Embryonic facial prominence (tissue), 1 donor: ENCODE measurements around the gene PTGER4.
"Not testable (repeated sequence)": the region's sequence is repeated elsewhere in the genome, so short reads cannot be mapped to it uniquely, and the experiment has no call there.

ENCODE experiments used
- DNase-seq: peaks from one replicate; pipeline ENCODE4 v3.0.0-alpha.2; 2016; ENCODE audit errors: extremely low spot score

Gene PTGER4

DNA sequence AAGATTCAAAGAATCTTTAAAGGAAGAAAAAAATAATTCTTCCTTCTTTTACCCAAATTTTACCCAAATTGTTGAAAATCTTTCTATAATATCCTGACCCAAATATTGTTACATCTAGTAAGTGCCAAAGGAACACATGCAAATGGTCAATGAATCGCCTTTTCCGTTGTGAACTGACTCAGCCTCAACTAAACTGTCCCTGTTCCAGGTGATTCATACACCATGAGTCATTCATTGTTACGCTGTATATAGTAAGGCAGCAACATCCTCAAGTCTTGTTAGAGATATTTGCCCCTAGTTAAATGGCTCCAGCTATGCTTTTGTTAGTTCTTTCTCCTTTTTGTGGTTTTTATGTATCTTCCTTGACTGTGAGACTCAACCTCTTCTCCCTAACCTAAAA lies 9.7 kb downstream of the PTGER4 start:
- DNase-seq = no peak

DNA sequence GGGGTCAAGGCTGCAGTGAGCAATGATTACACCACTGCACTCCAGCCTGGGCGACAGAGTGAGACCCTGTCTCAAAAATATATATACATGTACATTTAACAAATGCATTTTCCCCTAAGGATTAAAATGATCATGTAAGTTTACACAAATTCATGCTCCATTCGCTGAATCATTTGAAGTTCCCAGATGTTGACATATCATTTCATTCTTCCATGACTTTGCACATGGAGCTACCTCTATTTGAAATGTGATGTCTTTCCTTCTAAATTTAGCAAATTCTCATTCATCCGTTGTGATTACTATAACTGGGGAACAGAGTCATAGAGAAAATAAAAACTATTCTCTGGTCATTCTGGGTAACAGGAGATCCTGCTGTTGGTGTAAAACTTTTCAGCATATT lies 10.6 kb downstream of the PTGER4 start:
- DNase-seq = no peak

DNA sequence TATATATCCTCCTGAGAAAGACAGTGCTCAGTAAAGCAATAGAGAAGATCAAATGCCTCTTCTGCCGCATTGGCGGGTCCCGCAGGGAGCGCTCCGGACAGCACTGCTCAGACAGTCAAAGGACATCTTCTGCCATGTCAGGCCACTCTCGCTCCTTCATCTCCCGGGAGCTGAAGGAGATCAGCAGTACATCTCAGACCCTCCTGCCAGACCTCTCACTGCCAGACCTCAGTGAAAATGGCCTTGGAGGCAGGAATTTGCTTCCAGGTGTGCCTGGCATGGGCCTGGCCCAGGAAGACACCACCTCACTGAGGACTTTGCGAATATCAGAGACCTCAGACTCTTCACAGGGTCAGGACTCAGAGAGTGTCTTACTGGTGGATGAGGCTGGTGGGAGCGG lies 12.2 kb downstream of the PTGER4 start:
- DNase-seq = no peak

DNA sequence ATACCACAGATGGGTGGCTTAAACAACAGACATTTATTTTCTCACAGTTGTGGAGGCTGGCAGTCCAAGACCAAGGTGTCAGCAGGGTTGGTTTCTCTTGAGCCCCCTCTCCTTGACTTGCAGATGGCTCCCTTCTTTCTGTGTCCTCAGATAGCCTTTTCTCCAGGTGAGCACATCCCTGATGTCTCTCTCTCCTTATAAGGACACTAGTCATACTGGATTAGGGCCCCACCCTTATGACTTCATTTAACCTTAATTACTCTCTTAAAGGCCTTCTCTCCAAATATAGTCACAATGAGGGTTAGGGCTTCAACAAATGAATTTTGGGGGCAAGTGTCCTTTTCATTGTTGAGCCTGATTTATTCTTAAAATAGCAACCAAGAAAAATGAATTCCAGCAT lies 14.7 kb downstream of the PTGER4 start:
- DNase-seq = no peak

DNA sequence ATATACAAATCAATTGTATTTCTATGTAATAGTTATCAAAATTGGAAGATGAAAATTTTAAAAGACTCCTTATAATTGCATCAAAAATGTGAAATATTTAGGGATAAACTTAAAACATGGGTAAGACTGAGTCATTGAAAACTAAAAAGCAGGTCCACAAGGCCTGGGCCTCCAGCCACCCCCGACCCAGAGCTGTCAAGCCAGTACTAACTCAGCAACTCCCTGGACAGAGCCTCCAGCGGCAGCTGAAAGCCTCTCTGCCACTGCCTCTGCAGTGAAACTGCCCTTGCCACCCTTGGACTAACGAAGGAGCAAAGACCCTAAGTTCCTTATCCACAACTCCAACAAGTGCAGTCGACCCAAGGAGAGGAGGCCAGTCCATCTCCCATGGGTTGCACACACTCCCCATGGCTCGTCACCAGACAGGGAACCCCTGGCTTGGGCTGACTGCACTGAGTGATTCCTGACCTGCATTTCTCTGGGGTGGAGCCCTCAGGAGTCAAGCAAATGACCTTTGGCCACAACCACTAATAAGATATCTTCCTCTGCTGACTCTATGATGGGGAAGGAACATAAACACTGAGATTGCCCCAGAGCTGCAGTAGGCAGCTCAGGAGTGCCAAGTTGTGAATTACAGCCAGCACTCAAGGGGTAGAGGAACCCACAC lies 20.5 kb downstream of the PTGER4 start:
- DNase-seq = no peak

DNA sequence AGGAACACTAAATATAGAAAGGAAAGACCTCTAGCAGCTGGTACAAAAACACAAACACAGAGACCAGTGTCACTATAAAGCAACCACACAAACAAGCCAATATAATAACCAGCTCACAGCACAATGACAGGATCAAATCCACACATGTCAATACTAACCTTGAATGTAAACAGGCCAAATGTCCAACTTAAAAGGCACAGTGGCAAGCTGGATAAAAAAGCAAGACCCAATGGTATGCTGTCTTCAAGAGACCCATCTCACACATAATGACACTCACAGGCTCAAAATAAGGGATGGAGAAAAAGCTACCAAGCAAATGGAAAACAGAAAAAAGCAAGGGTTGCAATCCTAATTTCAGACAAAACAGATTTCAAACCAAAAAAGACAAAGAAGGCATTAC lies 22.3 kb downstream of the PTGER4 start:
- DNase-seq = not testable (repeated sequence)

DNA sequence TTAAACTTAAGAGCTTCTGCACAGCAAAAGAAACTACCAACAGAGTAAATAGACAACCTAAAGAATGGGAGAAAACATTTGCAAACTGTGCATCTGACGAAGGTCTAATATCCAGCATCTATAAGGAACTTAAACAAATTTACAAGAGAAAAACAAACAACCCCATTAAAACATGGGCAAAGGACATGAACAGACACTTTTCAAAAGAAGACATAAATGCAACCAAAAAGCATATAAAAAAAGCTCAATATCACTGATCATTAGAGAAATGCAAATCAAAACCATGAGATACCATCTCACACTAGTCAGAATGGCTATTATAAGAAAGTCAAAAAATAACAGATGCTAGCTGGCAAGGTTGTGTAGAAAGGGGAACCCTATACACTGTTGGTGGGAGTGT lies 25.8 kb downstream of the PTGER4 start:
- not testable (repeated sequence) for DNase-seq

DNA sequence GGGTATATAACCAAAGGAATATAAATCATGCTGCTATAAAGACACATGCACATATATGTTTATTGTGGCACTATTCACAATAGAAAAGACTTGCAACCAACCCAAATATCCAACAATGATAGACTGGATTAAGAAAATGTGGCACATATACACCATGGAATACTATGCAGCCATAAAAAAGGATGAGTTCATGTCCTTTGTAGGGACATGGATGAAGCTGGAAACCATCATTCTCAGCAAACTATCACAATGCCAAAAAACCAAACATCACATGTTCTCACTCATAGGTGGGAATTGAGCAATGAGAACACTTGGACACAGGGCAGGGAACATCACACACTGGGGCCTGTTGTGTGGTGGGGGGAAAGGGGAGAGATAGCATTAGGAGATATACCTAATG lies 30.9 kb downstream of the PTGER4 start:
- not testable (repeated sequence) for DNase-seq

DNA sequence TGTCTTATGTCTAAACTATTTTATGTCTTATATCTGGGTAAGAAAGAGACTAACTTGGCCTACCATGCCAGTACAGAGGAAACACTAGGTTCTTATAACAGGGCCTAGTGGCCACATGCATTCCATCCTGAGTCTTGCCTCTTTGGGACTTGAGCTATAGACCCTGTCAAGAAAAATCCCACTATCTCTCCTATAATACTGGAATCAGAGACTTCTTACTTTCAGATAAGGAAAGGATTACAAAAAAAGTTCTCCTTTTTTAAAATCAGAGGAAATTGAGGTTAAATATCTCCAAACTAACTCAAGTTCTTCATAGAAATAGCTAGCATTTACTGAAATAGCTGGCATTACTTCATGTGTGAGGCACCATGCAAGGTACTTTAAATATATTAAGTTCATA lies 34.3 kb downstream of the PTGER4 start:
- DNase-seq = no peak

DNA sequence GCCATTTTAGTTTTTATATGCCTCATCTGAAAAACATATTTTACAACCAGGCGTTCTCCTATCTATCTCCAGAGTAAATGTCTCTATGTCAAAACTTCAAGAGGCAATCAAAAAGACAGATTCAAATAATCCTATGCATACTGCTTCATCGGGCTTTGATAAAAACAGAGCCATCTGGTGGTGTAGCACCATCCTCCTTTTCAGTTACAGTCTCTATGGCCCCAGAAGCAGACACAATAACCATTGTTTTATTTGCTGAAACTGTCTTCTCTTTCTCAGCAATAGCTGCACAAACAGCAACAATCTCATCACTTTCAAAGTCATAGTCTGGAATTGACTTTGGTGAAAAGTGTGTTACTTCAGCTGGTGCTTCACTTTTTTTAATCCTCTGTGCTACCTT lies 36.3 kb downstream of the PTGER4 start:
- no peak for DNase-seq

DNA sequence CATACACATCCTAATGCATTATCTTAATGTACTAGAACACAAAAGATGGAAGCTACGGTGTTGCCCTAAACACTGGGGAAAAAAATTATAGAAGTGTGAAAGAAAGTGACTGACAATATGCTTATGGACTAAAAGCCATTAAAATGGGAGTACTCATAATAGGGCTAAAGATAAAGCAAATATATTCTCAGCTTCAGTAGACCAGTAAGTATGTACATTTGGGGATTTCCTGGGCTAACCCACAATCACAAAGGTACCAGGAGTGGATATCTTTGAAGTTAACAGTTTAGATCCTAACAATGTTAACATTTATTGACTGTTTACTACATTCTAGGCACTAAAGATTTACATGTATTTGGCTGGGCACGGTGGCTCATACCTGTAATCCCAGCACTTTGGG lies 36.9 kb downstream of the PTGER4 start:
- DNase-seq = no peak

DNA sequence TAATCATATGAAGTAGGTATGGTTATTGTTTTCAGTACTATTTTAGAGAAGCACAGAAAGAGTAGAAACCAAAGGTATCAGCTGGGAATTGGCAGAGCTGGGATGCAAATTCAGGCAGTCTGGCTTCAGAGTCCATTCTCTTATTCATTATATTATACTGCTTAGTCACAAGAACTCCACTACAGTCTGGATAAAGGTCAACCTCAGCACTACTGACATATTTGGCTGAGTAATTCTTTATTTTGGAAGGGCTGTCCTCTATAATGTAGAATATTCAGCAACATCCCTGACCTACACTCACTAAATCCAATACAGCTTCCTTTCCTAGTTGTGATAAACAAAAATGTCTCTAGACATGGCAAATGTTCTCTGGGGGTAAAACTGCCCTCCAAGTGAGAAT lies 37.6 kb downstream of the PTGER4 start:
- DNase-seq = no peak

DNA sequence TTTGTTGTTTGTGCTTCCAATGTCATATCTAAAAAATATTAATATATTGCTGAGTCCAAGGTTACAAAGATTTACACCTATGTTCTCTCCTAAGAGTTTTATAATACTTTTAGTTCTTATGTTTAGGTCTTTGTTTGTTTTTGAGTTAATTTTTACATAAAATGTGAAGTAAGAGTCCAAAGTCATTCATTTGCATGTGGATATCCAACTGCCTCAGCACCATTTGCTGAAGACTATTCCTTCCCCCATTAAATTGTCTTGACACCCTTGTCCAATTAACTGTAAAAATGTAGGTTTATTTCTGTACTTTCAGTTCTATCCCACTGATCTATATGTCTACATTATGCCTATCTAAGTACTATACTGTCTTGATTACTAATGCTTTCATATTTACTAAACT lies 40.4 kb downstream of the PTGER4 start:
- DNase-seq = no peak

DNA sequence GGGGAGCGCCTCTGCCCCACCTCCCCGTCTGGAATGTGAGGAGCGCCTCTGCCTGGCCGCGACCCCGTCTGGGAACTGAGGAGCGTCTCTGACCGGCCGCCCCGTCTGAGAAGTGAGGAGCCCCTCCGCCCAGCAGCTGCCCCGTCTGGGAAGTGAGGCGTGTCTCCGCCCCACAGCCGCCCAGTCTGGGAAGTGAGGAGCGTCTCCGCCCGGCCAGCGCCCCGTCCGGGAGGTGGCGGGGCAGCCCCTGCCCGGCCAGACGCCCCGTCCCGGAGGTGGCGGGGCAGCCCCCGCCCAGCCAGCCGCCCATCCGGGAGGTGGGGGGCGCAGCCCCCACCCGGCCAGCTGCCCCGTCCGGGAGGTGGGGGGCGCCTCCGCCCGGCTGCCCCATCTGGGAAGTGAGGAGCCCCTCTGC lies 42.8 kb downstream of the PTGER4 start:
- DNase-seq = not testable (repeated sequence)

DNA sequence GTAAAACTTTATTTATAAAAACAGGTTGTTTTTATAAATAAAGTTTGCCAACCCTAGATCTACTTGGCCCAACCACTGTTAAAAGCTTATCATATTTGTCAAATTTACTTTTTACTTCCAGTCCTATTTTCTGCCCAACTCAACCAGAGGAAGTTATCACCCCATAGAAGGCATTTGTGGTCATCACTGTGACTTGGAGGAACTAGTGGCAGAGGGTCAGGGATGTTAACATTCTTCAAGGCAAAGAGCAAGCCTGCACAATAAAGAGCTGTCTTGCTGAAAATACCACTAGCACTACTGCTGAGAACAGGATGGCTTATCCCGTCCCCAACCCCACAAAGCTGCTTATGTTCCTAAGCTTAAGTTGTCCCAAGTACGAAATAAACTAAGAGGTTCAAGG lies 53.7 kb downstream of the PTGER4 start:
- no peak for DNase-seq

DNA sequence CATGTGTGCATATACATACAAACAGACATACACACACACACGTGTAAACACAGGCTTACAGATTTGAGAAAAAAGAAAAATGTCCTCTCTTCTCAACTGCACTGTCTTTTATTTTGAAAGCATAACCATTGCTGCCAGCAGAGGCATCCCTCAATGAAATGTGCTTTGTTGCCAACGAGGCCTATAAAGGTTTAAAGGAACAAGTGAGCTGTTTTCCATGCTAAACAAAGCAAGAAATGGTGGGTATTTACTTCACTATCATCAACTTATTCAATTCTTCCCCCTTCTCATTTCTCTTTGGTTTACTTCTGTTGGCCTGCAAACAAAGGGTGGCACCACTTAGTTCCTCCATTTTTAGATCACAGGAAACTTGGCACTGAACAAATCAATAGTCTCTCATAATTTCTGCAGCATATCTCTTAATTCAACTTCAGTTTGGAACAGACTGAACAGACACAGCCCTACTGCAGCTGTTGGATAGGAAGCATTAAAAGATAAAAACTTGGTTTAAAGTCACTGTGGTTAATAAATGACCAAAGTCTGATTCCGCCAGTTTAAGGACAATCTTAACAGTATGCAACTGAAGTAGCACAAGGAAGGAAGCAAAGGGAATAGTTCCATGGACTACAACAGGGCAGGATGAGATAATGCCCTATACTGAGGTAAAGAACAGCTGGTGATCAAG lies 54.3 kb downstream of the PTGER4 start:
- no peak for DNase-seq

DNA sequence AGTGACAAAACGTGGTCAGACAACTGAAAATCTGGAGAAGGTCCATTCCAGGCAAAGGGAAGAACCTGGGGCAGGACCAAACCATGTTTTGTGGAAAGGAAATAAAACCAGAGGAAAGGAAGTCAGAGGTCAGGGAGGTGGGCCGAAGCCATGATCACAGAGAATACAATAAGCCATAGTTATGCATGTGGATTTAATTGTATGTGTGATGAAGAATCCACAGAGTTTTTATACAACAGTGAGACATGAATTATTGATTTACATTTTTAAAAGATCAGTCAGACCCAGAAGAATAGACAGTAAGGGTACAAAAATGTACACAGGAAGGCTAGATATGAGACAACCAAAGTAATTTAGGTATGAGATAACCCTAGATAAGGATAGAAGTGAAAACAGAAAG lies 55.3 kb downstream of the PTGER4 start:
- no peak for DNase-seq

DNA sequence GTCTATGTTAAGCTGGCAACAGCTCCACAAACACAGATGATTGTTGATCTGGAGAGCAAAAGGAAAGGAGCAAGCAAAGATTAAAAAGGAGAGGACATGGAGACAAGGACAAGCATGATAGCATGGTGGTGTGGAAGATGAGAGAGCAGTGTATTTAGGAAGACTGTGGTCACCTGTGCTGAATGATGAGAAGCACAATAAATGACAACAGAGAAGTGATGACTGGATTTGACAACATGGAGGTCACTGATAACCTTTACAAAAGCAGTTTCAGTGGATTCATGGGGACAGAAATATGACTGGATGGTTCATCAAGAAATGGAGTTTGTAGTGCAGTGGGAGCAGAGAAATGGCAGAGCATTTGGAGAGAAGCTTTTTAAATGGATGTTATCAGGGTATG lies 55.9 kb downstream of the PTGER4 start:
- DNase-seq = no peak

DNA sequence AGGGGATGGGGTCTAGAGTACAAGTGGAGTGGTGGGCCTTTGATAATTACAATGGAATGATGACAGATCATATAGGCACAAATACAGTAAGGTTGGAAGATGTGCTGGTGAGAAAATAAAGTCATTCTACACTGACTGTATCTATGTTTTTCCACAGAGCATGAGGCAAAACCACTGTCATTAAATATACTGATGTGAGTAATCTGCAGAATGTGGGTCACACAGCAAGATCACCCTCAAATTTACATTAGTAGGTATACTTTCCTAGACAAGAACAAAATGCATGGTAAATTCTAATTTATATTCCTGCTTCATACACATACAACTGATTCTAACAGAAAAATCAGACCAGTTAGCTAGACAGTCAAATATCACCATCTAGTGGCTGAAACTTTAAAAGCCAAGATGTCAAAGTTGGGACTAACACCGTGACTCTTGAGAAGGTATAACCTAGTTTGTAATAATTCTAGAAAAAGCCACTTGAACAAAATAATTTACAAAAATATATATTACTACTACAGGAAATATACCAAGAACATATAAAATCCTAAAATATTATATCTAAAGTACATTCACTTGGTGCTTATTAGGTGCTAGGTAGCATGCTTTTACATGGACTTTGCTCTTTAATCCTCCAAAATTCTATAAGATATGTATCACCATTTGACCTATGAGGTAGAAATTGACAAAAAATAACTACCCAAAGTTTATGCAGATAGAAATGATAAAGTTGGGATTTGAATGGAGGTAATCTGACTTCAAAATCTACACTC lies 56.6 kb downstream of the PTGER4 start:
- no peak for DNase-seq

DNA sequence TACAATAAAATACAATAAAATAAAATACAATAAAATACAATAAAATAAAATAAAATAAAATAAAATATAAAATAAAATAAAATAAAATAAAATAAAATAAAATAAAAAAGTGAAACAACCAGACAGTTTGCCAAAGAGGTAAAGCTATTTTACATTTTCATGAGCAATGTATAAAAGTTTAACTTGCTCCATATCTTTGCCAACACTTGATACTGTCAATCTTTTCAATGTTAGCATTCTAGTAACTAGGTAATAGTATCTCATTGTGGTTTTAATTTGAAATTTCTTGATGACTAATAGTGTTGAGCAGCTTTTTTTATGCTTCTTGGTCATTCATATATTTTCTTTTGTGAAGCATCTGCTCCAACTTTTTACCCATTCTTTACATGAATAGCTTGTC lies 58.8 kb downstream of the PTGER4 start:
- DNase-seq = no peak
